Sciatic nerve (tissue), 2 donors: ENCODE measurements around the gene ODAD3. TPM values are rescaled to one million over a fixed set of nuclear protein-coding genes. Genes with fewer than 3 reads are reported as not detected.
"Not testable (repeated sequence)": the region's sequence is repeated elsewhere in the genome, so short reads cannot be mapped to it uniquely, and the experiment has no call there.

Experiments
- ATAC-seq: fragments of 200-7000 bp; cut with Tn5 transposase; one replicate; pipeline ENCODE4 v1.9.1; 2020; ENCODE audit warnings: mild to moderate bottlenecking, moderate library complexity
- DNase-seq: peaks from one replicate; pipeline ENCODE4 v3.0.0-alpha.2; 2020; ENCODE audit warnings: low spot score
- intact Hi-C: fragments of 100-400 bp; cut with DNase I; formaldehyde crosslinking; loops from one replicate; pipeline ENCODE4 v1.14.2; 2022
- total RNA-seq: library from RNA; stranded (reverse); fragmentation: NEBNext Ultra II Directional; extraction: Animal tissue kit (Norgen Biotek cat#: 25700); gene quantifications from one replicate; pipeline ENCODE4 v1.2.1, GENCODE V29; 2021
- donor health status: DM: no; HTN: no; CAD: no.
- donor health status: DM: no; HTN: no; CAD: no.

The ODAD3 gene
- 0.31 TPM for total RNA-seq

DNA sequence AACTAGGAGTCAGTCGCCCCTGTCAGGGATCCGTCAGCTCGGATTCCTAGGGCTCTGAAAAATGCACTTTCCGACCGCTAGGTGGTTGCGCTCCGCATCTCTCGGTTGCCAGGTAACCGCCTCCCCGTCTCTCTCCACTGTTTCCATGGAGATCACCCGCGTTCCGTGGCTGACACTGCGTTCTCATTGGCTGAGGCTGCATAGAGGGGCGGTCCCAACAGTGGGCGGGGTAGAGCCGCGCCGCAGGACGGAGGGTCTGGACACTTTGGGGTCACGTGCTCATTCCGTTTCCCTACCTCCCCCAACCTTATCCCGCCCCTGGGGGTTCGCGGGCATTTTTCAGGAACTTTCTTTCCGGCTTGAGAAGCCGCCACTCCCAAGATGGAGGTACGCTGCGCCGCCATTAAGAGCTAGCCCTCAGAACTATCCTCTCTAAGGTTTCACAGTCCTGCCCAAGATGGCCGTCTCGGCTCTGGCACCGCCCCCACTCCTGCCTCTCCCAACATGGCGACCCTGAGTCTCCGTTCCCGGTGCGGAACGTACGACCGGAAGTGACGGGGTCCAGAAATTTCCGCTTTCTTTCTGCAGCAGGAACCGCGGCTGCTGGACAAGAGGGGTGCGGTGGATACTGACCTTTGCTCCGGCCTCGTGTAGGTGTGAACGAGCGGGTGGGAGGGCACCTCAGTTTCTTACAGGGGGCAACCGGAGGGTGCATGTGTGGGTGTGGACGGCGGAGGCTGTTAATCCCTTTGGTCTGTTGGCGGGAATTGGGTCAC is at the start of gene ODAD3, which contains the start of gene PRKCSH:
Gene ODAD3, minus strand, starts transcription at position 65 of the 776 bp plus-strand sequence. CDS start 105 bp downstream, outside the sequence.
Gene PRKCSH, plus strand, starts transcription at position 579 of the 776 bp plus-strand sequence. CDS start 483 bp downstream, outside the sequence.
- ATAC-seq (peak; percentile 98), DNase-seq (peak; percentile 99)
- intact Hi-C loops: loop anchor here (10.0 kb wide), 1 partner anchor 60 kb away; the partner anchor contains the start of gene SWSAP1

DNA sequence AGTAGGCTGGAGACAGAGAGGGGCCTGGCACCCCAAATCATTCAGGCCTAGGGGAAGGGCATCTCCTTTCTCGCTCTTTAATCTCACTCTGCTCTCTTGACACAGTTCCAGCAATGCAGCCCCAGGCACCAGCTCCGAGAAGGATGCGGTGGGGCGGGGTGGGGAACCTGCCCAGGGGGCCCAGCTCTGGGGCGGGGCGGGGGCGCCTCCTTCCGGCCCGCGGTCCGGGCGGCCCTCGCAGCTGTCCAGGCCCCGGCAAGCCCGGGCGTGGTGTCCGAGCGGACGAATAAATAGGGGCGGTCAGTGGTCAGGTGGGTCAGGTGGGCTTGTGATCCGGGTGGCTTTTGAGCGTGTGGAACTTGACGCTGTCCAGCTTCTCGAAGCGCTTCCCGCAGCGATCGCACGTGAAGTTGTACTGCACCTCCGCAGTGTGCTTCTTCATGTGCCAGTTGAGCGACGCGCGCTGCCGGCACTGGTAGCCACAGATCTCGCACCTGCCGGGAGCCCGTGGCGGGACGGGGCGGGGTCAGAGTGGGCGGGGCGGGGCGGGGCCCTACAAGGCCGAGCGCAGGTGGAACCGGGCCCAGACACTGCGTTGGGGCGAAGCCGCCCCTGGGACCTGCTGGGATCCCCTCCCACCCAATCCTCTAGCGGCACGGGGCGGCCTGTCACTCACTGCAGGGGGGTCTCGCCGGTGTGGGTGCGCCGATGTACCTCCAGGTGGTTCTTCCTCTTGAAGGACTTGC is 48.6 kb upstream of the ODAD3 start:
- intact Hi-C loops: no loop called here
- DNase-seq (no peak), ATAC-seq (no peak)

DNA sequence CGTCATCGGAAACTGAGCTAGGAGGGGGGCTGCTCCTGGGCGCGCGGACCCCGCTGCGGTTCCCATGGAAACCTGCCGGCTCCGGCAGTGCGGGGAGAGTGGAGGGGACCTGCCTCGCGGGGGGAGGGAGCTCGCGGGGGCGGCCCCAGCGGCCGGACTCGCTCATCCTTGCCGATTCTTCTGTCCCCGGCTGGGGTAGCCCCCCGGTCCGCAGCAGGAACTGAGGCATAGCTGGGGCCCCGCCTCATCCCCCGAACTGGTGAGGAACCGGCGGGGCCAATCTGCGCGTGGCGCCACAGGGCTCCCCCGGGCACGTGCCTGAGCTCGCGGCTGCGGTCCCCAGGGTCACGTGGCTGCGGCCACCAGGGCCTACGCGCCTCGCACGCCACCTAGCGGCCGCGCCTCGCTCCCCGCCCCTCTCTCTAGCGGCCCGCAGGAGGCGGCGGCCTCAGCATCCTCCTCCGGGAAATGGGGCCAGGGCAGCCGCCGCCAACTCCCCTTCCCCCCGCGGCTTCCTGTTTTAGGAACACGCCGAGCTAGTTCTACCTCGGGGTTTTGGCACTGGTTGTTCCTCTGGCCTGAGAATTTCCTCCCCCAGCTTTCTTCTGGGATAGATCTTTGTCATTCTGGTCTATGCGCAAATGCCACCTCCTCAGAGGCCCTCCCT is 47.6 kb upstream of the ODAD3 start:
- intact Hi-C loops: no loop called here
- ATAC-seq: peak; percentile 88
- peak; percentile 86 for DNase-seq

DNA sequence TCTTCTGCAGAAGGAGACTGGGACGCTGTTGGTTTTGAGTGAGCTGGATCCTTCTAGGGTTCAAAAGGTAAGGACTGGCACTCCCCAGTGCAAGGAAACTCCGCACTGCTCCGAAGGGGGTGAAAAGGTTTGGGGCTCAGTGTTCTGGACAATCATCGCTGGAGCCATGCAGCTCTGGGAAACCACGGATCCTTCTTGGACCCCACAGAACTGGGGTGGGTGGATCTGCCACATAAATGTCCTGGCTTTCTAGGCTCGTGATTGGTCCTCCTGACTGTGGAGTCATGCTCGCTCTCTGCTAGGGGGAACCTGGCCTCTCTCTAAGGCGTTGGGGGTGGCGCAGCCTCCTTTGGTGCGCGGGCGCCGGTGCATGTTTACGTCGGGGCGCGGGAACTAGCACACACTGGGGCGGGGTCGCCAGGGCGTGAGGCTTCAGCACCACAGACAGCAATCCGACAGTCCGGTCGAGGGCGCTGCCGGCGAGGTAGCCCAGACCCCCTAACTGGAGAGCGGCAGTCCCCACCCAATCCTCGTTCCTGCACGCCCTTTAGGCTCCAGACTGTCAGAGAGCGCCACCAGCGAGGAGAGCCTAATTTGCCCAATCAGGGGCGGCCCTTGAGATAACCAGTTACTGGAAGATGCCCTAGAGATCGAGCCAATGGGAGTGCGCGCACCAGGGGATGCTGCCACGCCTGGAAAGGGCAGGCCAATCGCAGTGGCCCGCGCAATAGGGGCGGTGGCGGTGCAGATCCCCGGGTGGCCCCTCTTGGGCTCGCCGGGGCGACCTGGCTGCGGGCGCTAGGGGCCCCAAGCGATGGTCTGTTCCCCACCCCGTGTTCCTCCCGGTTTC is 46.8 kb upstream of the ODAD3 start:
- intact Hi-C loops: no loop called here
- DNase-seq (peak; percentile 69), ATAC-seq (peak; percentile 63)

DNA sequence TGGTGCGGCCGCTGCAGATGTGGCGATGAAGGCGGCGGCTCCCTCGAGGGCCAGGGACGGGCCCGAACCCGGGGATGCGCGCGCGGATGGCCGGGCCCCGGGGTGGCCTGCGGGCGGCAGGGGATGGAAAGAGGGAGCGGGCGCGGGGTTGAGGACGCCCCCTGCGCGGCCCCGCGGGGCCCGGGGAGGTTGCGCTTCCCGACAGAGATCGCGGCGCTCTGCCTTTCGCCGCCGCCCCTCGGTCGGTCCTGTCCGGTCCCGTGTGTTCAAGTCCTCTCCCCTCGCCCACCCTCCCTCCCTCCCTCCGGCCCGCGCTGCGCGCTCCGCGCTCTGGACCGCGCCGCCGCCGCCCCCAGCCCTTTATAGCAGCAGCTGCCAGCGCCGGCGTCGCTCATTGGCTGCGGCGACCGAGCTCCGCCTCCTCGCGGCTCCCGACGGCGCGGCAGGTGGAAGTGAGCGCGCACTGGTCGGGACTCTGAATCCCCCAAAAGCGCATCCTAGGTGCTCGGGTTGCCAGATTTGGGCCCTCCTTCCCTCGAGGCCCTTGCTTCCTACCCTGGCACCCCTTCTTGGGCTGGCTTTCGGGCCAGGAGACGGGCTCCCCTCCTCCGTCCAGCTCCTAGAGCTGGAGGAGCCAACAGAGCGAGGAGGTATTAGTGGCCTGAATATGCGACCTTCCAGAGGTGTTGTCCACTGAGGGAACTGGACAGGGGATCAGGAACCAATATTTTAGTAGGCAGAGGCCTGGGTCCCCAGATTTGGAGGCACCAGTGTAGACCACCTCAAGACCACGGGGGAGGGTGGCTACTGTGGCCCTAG is 46.0 kb upstream of the ODAD3 start, which contains the start of gene ELAVL3:
Gene ELAVL3, minus strand, starts transcription at position 332 of the 819 bp plus-strand sequence. CDS start 438 bp downstream, outside the sequence.
- ATAC-seq: no peak
- no peak for DNase-seq
- intact Hi-C loops: no loop called here

GRCh38 chr19:11479898-11480714 is 45.2 kb upstream of the ODAD3 start:
- intact Hi-C loops: no loop called here
- no peak for DNase-seq
- ATAC-seq: no peak

GRCh38 chr19:11479090-11479897 is 44.4 kb upstream of the ODAD3 start:
- no peak for ATAC-seq
- intact Hi-C loops: no loop called here
- DNase-seq: no peak

- DNase-seq (no peak), ATAC-seq (no peak)
- intact Hi-C loops: no loop called here
These were observed 43.5 kb upstream of the ODAD3 start for GRCh38 chr19:11478167-11479089.

- intact Hi-C loops: no loop called here
- DNase-seq (no peak), ATAC-seq (no peak)
These were observed 40.9 kb upstream of the ODAD3 start for GRCh38 chr19:11475861-11476260.

DNA sequence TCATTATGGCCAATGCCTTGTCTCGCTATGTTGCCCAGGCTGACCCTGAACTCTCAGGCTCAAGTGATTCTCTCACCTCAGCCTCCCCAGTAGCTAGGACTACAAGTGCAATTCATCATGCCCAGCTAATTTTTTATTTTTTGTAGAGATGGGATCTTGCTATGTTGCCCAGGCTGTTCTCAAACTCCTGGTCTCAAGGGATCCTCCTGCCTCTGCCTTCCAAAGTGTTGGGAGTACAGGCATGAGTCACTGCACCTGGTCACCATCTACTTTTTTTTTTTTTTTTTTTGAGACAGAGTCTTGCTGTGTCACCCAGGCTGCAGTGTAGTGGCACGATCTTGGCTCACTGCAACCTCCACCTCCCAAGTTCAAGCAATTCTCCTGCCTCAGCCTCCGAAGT is 40.4 kb upstream of the ODAD3 start:
- intact Hi-C loops, ATAC-seq, DNase-seq: not testable (repeated sequence)

GRCh38 chr19:11473725-11474124 is 38.8 kb upstream of the ODAD3 start:
- ATAC-seq: no peak
- intact Hi-C loops: no loop called here
- DNase-seq: no peak

GRCh38 chr19:11468266-11468845 is 33.4 kb upstream of the ODAD3 start:
- DNase-seq, ATAC-seq, intact Hi-C loops: not testable (repeated sequence)

GRCh38 chr19:11465600-11465999 is 30.7 kb upstream of the ODAD3 start:
- DNase-seq: no peak
- intact Hi-C loops: no loop called here
- no peak for ATAC-seq

GRCh38 chr19:11464333-11465265 is 29.7 kb upstream of the ODAD3 start:
- ATAC-seq: no peak
- intact Hi-C loops: no loop called here

More at GRCh38 chr19:11464333-11465265, 29.7 kb upstream of the ODAD3 start:
- DNase-seq: no peak
